Right ventricle myocardium inferior (tissue), 1 donor: Measurements from ENCODE around the gene ZNF804A. TPM values are rescaled to one million over a fixed set of nuclear protein-coding genes. Genes with fewer than 3 reads are reported as not detected.
"Not testable (repeated sequence)": the region's sequence is repeated elsewhere in the genome, so short reads cannot be mapped to it uniquely, and the experiment has no call there.

Experiments used
- ATAC-seq: fragments of 200-7000 bp; cut with Tn5 transposase; one replicate; pipeline ENCODE4 v1.9.1; 2020; ENCODE audit warnings: mild to moderate bottlenecking, moderate library complexity
- DNase-seq: peaks from one replicate; pipeline ENCODE4 v3.0.0; 2021; ENCODE audit errors: missing footprints
- intact Hi-C: fragments of 100-400 bp; cut with DNase I; formaldehyde crosslinking; loops from one replicate; pipeline ENCODE4 v1.11.0; 2022
- total RNA-seq: library from RNA; stranded (reverse); fragmentation: NEBNext Ultra II Directional; extraction: Animal tissue kit (Norgen Biotek cat#: 25700); gene quantifications from one replicate; pipeline ENCODE4 v1.2.1, GENCODE V29; 2021
- donor health status: DM: no; HTN: yes; CAD: no; lungs with severe emphysema.

ZNF804A gene
- total RNA-seq, 1 donor from 2014 or later: 0.05 TPM

DNA sequence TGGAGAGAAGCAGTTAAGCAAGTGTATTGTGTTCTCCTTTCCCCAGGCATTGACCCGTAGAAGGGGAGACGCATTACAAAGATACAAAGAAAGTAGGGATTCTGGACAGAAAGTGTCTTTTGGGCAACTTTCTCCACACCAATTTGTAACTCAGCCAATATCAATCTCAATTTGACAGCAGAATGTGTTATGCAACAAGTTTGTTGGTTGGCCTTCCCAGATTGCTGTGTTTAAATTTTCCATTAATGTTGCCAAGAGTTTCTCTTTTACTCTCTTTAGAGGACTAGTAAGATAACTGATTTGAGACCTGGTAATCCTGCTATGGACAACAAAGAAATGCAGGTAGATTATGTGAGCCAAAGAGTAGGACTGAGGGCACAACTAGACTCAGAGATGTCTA, 279.6 kb downstream of the ZNF804A start:
- intact Hi-C loops: no loop called here
- ATAC-seq: no peak
- no peak for DNase-seq

- no peak for ATAC-seq
- intact Hi-C loops: no loop called here
- DNase-seq: no peak
Measured at GRCh38 chr2:184879671-184880070, 281.3 kb downstream of the ZNF804A start.

DNA sequence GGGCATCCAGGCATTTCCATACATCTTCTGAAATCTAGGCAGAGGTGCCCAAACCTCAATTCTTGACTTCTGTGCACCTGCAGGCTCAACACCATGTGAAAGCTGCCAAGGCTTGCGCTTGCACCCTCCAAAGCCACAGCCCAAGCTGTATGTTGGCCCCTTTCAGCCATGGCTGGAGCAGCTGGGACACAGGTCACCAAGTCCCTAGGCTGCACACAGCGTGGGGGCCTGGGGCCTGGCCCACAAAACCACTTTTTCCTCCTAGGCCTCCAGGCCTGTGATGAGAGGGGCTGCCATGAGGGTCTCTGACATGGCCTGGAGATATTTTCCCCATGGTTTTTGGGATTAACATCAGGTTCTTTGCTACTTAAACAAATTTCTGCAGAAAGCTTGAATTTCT, 288.3 kb downstream of the ZNF804A start:
- intact Hi-C loops, DNase-seq: not testable (repeated sequence)

GRCh38 chr2:184890311-184890710, 292.0 kb downstream of the ZNF804A start:
- DNase-seq (no peak), ATAC-seq (no peak)
- intact Hi-C loops: no loop called here

More for the DNA sequence above, 288.3 kb downstream of the ZNF804A start:
- not testable (repeated sequence) for ATAC-seq

- intact Hi-C loops: no loop called here
- no peak for ATAC-seq
- DNase-seq: no peak
Measured at GRCh38 chr2:184904991-184905390, 306.7 kb downstream of the ZNF804A start.

DNA sequence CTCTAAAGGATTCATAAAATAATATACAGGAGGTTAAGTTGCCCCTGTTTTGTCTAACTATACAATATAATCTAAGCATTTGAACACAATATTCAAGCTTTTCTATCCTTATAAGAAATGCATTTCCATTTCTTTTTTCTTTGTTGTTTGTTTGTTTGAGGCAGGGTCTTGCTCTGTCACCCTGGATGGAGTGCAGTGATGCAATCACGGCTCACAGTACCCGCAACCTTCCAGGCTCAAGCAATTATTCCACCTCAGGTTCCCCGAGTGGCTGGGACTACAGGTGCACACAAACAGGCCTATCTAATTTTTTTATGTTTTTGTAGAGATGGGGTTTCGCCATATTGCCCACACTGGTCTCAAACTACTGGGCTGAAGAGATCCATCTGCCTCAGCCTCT, 307.8 kb downstream of the ZNF804A start:
- intact Hi-C loops: no loop called here
- no peak for ATAC-seq
- no peak for DNase-seq

DNA sequence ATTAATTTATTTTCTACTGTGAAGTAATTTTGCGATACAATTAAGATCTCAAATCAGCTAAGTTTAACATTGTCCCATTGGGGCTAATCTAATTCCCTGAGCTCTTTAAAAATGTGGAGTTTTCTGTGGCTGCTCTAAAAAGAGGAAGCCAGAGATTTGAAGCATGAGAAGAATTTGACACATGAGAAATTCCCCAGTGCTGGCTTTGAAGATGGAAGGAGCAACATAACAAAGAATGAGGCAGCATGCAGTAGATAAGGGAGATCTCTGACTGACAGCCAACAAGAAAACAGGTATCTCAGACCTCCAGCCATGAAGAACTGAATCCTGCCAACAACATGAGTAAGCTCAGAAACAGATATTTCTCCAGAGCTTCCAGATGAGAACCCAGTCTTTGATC, 308.4 kb downstream of the ZNF804A start:
- no peak for DNase-seq
- no peak for ATAC-seq
- intact Hi-C loops: no loop called here

GRCh38 chr2:184908966-184909365, 310.6 kb downstream of the ZNF804A start:
- no peak for DNase-seq
- intact Hi-C loops: no loop called here
- no peak for ATAC-seq

DNA sequence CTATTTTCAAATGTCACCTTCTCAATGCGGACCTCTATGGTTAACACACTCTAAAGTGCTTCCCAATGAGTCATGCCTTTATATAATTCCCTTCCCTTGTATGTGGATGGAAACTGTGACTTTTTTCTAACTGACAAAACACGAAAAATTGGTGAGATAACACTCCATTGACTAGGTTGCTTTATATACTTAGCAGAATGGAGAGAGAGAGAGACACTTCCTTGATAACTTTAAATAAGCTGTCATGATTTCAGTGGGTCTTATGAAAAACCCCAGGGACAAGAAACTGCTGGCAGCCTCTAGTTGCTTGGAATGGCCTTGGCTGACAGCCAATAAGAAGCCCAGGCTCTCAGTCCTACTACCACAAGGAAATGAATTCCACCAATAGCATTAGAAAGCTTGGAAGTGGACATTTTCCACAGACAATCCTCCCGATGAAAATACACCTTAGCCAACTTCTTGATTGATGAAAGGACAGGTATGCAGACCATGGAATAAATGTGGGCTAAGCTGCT, 322.2 kb downstream of the ZNF804A start:
- DNase-seq (no peak), ATAC-seq (no peak)
- intact Hi-C loops: no loop called here

GRCh38 chr2:184921676-184922075, 323.3 kb downstream of the ZNF804A start:
- intact Hi-C loops: no loop called here
- no peak for ATAC-seq
- no peak for DNase-seq

DNA sequence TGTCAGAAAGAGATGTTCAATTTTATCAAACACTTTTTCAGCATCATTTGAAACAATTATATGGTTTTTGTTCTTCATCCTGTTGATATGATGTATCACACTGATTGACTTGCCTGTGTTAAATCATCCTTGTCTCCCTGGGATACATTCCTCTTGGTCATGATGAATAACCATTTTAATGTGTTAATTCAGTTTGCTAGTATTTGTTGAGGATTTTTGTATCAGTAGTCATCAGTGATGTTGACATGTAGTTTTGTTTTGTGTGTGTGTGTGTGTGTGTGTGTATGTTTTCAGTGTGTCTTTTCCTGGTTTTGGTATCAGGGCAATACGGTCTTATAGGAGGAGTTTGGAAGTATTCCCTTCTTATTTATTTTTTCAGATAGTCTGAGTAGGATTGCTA, 325.4 kb downstream of the ZNF804A start:
- no peak for ATAC-seq
- DNase-seq: no peak
- intact Hi-C loops: no loop called here

DNA sequence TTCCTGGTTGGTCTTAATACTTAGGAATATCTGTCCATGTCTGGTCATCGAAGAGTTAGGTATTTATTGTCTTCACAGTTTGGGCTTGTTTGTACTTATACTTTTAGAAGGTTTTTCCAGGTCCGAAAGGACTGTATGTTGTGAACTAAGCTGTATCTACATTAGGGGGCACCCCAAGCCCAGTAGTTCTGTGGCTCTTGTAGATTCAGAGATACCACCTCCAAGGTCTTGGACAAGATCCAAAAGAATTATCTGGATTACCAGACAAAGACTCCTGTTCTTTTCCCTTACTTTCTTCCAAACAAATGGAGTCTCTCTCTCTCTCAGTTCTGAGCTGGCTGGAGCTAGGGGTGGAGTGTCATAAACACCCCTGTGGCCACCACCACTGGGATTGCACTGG, 328.7 kb downstream of the ZNF804A start:
- ATAC-seq (no peak), DNase-seq (no peak)
- intact Hi-C loops: no loop called here

DNA sequence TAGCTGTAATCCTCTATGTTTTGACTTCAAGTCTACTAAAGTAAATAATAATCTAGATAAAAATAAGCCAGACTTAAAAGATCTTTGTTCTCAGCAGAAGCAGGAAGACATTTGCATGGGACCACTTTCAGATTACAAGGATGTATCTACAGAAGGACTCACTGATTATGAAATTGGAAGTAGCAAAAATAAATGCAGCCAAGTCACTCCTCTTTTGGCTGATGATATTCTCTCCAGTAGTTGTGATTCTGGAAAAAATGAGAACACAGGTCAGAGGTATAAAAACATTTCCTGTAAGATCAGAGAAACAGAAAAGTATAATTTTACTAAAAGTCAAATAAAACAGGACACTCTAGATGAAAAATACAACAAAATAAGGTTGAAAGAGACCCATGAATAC, 338.4 kb downstream of the ZNF804A start:
- intact Hi-C loops: no loop called here
- ATAC-seq: no peak

GRCh38 chr2:184938221-184938985, 340.1 kb downstream of the ZNF804A start:
- intact Hi-C loops: no loop called here
- DNase-seq (no peak), ATAC-seq (no peak)

More for the DNA sequence above, 338.4 kb downstream of the ZNF804A start:
- DNase-seq: no peak

- DNase-seq (no peak), ATAC-seq (no peak)
- intact Hi-C loops: no loop called here
Measured at GRCh38 chr2:184945326-184945725, 347.0 kb downstream of the ZNF804A start.

DNA sequence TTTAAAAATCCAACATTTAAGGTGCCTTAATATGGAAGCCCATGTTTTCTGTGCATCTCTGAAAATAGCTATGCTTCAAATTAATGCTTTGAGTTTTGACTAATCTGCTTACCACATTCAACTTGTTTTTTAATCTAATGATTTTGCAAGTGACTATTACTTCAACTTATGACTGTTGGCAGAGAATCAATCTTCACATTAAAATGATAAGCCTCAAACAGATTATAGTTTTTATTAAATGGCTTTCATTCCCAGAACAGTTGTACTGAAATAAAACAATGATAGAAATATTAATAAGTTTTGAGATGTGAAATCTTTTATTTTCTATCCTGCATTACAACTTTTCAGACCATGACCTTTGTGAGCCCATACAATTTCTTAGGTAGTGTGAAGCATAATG, 347.5 kb downstream of the ZNF804A start:
- ATAC-seq (no peak), DNase-seq (no peak)
- intact Hi-C loops: no loop called here

DNA sequence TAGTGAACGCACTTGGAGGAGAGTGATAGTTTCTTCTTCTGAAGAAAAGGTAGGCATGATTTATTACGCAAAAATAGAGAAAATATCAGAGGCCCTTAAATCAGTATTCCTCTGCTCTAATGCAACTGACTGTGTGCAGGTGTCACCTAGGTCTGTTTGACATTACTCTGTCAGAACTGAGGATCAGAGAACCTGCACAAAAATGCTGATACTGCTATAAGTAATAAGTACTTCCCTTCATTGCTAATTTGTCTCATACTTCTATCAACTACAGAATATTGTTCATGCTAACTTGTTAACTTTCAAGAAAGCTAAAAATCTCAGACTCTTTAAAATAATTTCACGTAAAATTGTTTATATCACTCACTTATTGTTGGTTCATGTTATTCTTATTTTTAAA, 358.5 kb downstream of the ZNF804A start:
- intact Hi-C loops: no loop called here
- no peak for ATAC-seq

DNA sequence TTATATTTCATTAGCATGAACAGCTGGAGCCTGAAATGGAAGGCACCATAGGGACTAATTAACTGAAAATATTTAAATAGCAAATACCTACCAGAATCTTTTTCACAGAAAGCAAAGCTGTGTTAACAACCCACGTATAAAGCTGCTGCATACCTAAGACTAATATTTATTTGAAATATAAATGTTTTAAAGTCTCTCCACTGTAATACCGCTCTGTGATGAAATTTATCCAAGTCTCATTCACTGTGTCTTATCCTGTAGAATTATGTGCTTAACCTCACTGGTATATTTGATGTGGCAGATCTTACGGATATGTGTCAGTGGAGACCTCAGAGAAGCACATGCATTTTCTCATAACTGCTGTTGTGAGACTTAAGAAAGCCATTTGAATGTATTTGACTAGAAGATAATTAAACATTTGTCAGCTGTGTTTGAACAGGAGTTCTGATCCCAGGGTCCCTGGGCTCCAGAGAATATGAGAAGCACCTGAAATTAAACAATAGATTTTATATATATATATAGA, 373.3 kb downstream of the ZNF804A start:
- intact Hi-C loops: no loop called here
- ATAC-seq: no peak
- no peak for DNase-seq

More for the DNA sequence above, 358.5 kb downstream of the ZNF804A start:
- DNase-seq: no peak
